ENCODE results near the gene RPUSD2. TPM values are rescaled to one million over a fixed set of nuclear protein-coding genes. Genes with fewer than 3 reads are reported as not detected.

The RPUSD2 gene, protein sequence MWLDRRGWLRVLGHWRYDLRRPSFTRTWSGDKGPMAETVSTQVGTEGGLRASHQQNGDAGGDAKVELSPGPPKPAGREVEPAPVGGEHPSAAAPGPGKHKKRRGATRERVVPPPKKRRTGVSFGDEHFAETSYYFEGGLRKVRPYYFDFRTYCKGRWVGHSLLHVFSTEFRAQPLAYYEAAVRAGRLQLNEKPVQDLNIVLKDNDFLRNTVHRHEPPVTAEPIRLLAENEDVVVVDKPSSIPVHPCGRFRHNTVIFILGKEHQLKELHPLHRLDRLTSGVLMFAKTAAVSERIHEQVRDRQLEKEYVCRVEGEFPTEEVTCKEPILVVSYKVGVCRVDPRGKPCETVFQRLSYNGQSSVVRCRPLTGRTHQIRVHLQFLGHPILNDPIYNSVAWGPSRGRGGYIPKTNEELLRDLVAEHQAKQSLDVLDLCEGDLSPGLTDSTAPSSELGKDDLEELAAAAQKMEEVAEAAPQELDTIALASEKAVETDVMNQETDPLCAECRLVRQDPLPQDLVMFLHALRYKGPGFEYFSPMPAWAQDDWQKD
- total RNA-seq, result 10.9 and 14.6 TPM in 2 replicates

GRCh38 chr15:40569129-40569953 is at the start of gene RPUSD2:
TSS of gene RPUSD2 (plus strand) at chr15:40569299. CDS start at chr15:40569338, 39 bp downstream.

GRCh38 chr15:40564591-40565332 is 4.3 kb upstream of the RPUSD2 start, which contains the start of gene CCDC32:
TSS of gene CCDC32 (minus strand) at chr15:40565042. CDS start at chr15:40563015, 2,027 bp downstream.

GRCh38 chr15:40593588-40594428 is 24.7 kb downstream of the RPUSD2 start, which contains the start of gene KNL1:
TSS of gene KNL1 (plus strand) at chr15:40594249. CDS start at chr15:40602932, 8,683 bp downstream.

Other genes with a start within 250 kb of the RPUSD2 start
- gene INAFM2, start 245.6 kb upstream of the RPUSD2 start, total RNA-seq, result 2.2 and 5.5 TPM in 2 replicates
- 6.0 and 18.8 TPM in 2 replicates for gene CCDC9B, start 228.4 kb upstream of the RPUSD2 start, total RNA-seq
- gene PHGR1, start 218.3 kb upstream of the RPUSD2 start, total RNA-seq, result not detected in 2 replicates
- gene DISP2, start 211.1 kb upstream of the RPUSD2 start, total RNA-seq, result under 0.01 and 0.16 TPM in 2 replicates
- gene KNSTRN, start 186.6 kb upstream of the RPUSD2 start, total RNA-seq, result 12.9 and 15.0 TPM in 2 replicates
- 30.3 and 38.5 TPM in 2 replicates for gene IVD, start 163.5 kb upstream of the RPUSD2 start, total RNA-seq
- 3.5 and 5.2 TPM in 2 replicates for gene BAHD1, start 128.3 kb upstream of the RPUSD2 start, total RNA-seq
- gene CHST14, start 98.3 kb upstream of the RPUSD2 start, total RNA-seq, result 5.2 and 6.0 TPM in 2 replicates
- 10.6 and 14.4 TPM in 2 replicates for gene CCDC32, start 4.3 kb upstream of the RPUSD2 start, total RNA-seq
- gene KNL1, start 24.9 kb downstream of the RPUSD2 start, total RNA-seq, result 0.52 and 1.7 TPM in 2 replicates
- 1.4 TPM in 2 replicates for gene RAD51, start 125.9 kb downstream of the RPUSD2 start, total RNA-seq
- gene RMDN3, start 186.0 kb downstream of the RPUSD2 start, total RNA-seq, result 15.0 and 17.4 TPM in 2 replicates
- 1.6 and 6.3 TPM in 2 replicates for gene GCHFR, start 194.8 kb downstream of the RPUSD2 start, total RNA-seq
- under 0.01 TPM in 1 of 2 replicates, not detected in the other for gene C15orf62, start 200.7 kb downstream of the RPUSD2 start, total RNA-seq
- gene ZFYVE19, start 237.8 kb downstream of the RPUSD2 start, total RNA-seq, result 23.5 and 29.2 TPM in 2 replicates
- gene DNAJC17, start 238.2 kb downstream of the RPUSD2 start, total RNA-seq, result 14.8 and 21.0 TPM in 2 replicates

Data from bronchial smooth muscle cell (primary cell).